Stimulated activated naive CD8-positive, alpha-beta T cell treated with anti-CD3 and anti-CD28 coated beads, Interleukin-15, amount 100 ng/mL, for 72 hours (primary cell): ENCODE data around the gene SERPINB2.

Experiments
- ATAC-seq: fragments of 150-1000 bp; cut with Tn5 transposase; 2 replicates; pipeline ENCODE4 v1.10.0; 2021; ENCODE audit warnings: mild to moderate bottlenecking, moderate library complexity
- DNase-seq, 2 donors: peaks; one replicate each; pipeline ENCODE4 v3.0.0; 2021 to 2022
- H3K27ac Mint-ChIP-seq, 2 donors: one replicate each; pipeline ENCODE4 v1.8.0; 2022; ENCODE audit warnings: mild to moderate bottlenecking in 2 of 2, mixed read lengths in 2 of 2, moderate library complexity in 2 of 2
- H3K27me3 Mint-ChIP-seq: one replicate; pipeline ENCODE4 v1.8.0; 2022; ENCODE audit warnings: mixed read lengths
- H3K4me1 Mint-ChIP-seq: one replicate; pipeline ENCODE4 v1.8.0; 2022; ENCODE audit warnings: mild to moderate bottlenecking, mixed read lengths
- H3K4me3 Mint-ChIP-seq, 2 donors: one replicate each; pipeline ENCODE4 v1.8.0; 2022; ENCODE audit warnings: mild to moderate bottlenecking in 2 of 2, mixed read lengths in 2 of 2, moderate library complexity in 1 of 2
- H3K9me3 Mint-ChIP-seq, 2 donors: one replicate each; pipeline ENCODE4 v1.8.0; 2022; ENCODE audit warnings: mixed read lengths in 2 of 2

The SERPINB2 gene

GRCh38 chr18:63878925-63879324 lies 8.6 kb upstream of the SERPINB2 start:
- Mint-ChIP-seq H3K27me3 (no peaks in the 10 kb centered on the region), H3K4me3 (no peak overlapping the region), H3K4me1 (peaks cover 6% of the 10 kb centered on the region), H3K9me3 (no peaks in the 10 kb centered on the region), H3K27ac (no peak overlapping the region)
- ATAC-seq (no peak), DNase-seq (no peak)

GRCh38 chr18:63879709-63880108 lies 7.8 kb upstream of the SERPINB2 start:
- Mint-ChIP-seq H3K27ac (no peak overlapping the region), H3K4me1 (peaks cover 6% of the 10 kb centered on the region), H3K4me3 (no peak overlapping the region), H3K27me3 (no peaks in the 10 kb centered on the region), H3K9me3 (no peaks in the 10 kb centered on the region)
- ATAC-seq (no peak), DNase-seq (no peak)

GRCh38 chr18:63881851-63882250 lies 5.7 kb upstream of the SERPINB2 start:
- Mint-ChIP-seq H3K9me3 (no peaks in the 10 kb centered on the region), H3K4me3 (no peak overlapping the region), H3K4me1 (peaks cover 6% of the 10 kb centered on the region), H3K27ac (no peak overlapping the region), H3K27me3 (peaks cover 10% of the 10 kb centered on the region)
- DNase-seq (no peak), ATAC-seq (no peak)

GRCh38 chr18:63882333-63883141 lies 5.0 kb upstream of the SERPINB2 start:
- Mint-ChIP-seq H3K9me3 (no peaks in the 10 kb centered on the region), H3K4me1 (peaks cover 6% of the 10 kb centered on the region), H3K27me3 (peaks cover 10% of the 10 kb centered on the region), H3K27ac (no peak overlapping the region), H3K4me3 (no peak overlapping the region)
- ATAC-seq (no peak), DNase-seq (no peak)

GRCh38 chr18:63883617-63884016 lies 3.9 kb upstream of the SERPINB2 start:
- ATAC-seq (no peak), DNase-seq (no peak)
- H3K27ac Mint-ChIP-seq, result no peak overlapping the region
- peaks cover 6% of the 10 kb centered on the region for H3K4me1 Mint-ChIP-seq
- peaks cover 10% of the 10 kb centered on the region for H3K27me3 Mint-ChIP-seq
- no peaks in the 10 kb centered on the region for H3K9me3 Mint-ChIP-seq
- no peak overlapping the region for H3K4me3 Mint-ChIP-seq

DNA sequence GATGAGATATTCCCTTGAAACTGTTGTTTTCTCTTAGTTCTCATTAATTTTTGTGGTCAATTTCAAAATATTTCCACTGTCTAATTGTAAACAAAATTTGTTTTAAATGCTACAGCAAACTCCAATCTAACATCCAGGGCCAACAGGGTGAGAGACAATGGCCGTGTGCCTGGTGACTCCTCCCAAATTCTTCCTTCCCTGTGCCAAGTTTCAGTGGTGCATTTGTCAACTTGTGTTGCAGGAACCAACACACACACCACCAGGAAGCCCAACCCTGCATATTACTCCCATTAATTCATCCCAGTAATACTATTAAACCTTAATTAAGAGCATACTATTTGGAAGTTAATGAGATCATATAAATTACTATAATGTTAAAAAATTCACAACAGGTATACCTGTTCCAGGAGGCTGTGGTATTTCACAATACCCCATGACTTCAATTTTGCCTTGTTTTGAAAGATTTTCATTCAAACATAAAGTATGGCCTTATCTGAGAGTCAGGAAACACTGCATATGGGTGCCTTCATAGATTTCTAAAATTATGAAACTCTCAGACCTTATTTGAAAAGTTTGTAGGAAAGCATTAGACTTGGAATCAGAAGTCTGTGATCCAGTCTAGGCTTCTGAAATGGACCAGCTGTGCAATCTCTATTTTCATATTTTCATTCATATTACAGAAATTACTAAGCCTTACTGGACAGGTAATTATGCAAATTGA lies 1.1 kb downstream of the SERPINB2 start:
- Mint-ChIP-seq H3K4me1 (no peaks in the 10 kb centered on the region), H3K27ac (no peak overlapping the region), H3K9me3 (no peaks in the 10 kb centered on the region), H3K4me3 (no peak overlapping the region), H3K27me3 (peaks cover 17% of the 10 kb centered on the region)
- ATAC-seq (no peak), DNase-seq (no peak)

DNA sequence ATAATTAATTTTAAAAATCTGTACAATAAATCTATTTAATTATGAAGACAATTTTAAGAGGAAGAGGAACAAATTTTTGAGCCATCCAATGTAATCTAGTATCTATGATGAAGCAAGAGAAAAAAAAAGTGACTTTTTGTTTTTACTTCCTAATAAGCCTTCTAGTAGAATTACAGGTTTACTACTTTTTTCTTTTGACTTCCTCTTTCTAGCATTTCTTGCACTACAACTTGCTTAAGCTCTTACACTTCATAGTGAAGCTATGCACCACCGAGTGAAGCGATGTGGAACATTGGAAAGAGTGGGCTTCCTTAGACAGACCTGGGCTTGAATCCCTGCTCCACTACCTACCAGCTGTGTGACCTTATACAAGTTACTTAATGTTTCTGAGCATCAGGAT lies 2.1 kb downstream of the SERPINB2 start:
- Mint-ChIP-seq H3K27me3 (peaks cover 25% of the 10 kb centered on the region), H3K9me3 (no peaks in the 10 kb centered on the region), H3K4me1 (no peaks in the 10 kb centered on the region), H3K4me3 (no peak overlapping the region), H3K27ac (no peak overlapping the region)
- ATAC-seq (no peak), DNase-seq (no peak)

DNA sequence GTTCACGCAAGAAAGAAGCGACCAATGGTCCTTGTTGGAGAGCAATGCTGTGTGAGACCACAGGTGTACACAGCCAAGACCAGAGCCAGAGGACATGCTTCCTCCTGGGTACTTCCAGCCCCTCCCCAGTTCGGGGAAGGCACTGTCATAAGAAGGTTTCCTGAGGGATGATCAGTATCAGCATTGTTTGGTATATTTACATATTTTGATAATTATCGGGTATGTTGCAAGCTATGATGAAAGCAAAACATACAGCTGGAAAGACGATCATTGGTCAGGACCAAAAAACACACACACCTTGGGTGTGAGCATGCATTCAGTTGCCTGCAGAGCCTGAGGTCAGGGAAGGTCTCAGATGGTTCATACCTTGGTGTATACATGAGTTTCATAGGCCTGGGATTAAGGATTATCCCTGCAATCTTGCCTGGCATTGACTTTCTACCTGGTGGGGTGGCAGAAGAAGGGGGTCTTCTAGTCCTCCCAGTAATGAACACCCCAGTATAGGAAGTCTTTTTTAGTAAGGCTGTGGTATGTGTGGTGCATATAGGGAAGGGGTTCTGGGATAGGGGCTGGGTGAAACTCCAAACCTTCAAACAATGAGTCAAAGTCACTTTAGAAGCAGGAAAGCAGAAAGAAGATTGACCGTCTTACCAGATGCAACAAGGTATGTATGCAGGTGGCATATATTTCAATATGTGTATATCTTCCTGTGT lies 2.9 kb downstream of the SERPINB2 start:
- Mint-ChIP-seq H3K9me3 (no peaks in the 10 kb centered on the region), H3K27me3 (peaks cover 26% of the 10 kb centered on the region), H3K4me1 (no peaks in the 10 kb centered on the region), H3K27ac (no peak overlapping the region), H3K4me3 (no peak overlapping the region)
- ATAC-seq, result no peak
- DNase-seq, result no peak

DNA sequence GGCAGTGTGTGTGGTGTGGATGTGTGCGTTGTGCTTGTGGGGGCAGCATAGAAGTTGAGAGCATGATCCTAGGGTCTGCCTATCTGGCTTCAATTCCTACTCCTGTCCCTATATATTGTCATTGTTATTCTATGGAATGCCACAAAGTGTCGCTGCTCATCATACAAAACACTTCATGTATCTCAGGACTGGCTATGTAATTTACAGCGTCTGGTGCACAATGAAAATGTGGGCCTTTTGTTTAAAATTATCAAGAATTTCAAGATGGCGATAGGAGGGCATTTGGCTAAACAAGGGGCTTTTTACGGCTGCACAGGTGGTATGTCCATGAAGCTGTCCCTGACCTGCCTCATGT lies 3.4 kb downstream of the SERPINB2 start:
- H3K4me1 Mint-ChIP-seq, result no peaks in the 10 kb centered on the region
- DNase-seq, result no peak

DNA sequence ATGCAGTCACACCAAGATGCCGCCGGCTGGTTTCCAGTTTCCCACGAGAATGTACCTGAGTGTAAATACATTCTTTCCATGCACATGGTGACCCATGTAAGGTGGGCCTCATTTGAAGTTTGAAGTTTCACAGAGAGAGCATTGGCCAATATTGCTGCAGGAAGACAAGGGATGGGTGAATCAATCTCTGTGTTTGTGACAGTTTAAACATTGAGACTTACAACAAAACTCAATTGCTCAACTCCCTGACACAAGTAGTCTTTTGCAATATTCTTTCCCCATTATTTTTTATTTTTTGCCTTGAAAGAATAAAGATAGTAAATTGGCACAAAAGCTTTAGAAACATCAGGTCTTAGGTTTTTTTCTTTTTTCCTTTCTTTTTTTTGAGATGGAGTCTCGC lies 5.1 kb downstream of the SERPINB2 start:
- no peak for ATAC-seq
- Mint-ChIP-seq H3K9me3 (no peaks in the 10 kb centered on the region), H3K27me3 (peaks cover 20% of the 10 kb centered on the region), H3K4me1 (no peaks in the 10 kb centered on the region), H3K27ac (no peak overlapping the region), H3K4me3 (no peak overlapping the region)
- DNase-seq, result no peak

More for the DNA sequence above, 3.4 kb downstream of the SERPINB2 start:
- Mint-ChIP-seq H3K27me3 (peaks cover 23% of the 10 kb centered on the region), H3K27ac (no peak overlapping the region), H3K4me3 (no peak overlapping the region), H3K9me3 (no peaks in the 10 kb centered on the region)
- ATAC-seq, result peak; percentile 51

- peaks cover 24% of the 10 kb centered on the region for H3K27me3 Mint-ChIP-seq
- no peak for ATAC-seq
- H3K27ac Mint-ChIP-seq, result peak overlapping the region in 1 of 2 donors; percentile 2
- no peak overlapping the region for H3K4me3 Mint-ChIP-seq
- DNase-seq, result no peak
- no peaks in the 10 kb centered on the region for H3K4me1 Mint-ChIP-seq
- H3K9me3 Mint-ChIP-seq, result no peaks in the 10 kb centered on the region
Measured at GRCh38 chr18:63894106-63894772, 6.7 kb downstream of the SERPINB2 start.

- peak overlapping the region in 1 of 2 donors; percentile 40 for H3K27ac Mint-ChIP-seq
- no peak overlapping the region for H3K4me3 Mint-ChIP-seq
- H3K4me1 Mint-ChIP-seq, result no peaks in the 10 kb centered on the region
- ATAC-seq, result no peak
- no peak for DNase-seq
- no peaks in the 10 kb centered on the region for H3K9me3 Mint-ChIP-seq
- peaks cover 24% of the 10 kb centered on the region for H3K27me3 Mint-ChIP-seq
Measured at GRCh38 chr18:63895190-63895589, 7.7 kb downstream of the SERPINB2 start.

GRCh38 chr18:63897072-63897471 lies 9.6 kb downstream of the SERPINB2 start:
- no peak for ATAC-seq
- H3K27me3 Mint-ChIP-seq, result peaks cover 18% of the 10 kb centered on the region
- no peak for DNase-seq
- no peaks in the 10 kb centered on the region for H3K9me3 Mint-ChIP-seq
- H3K27ac Mint-ChIP-seq, result no peak overlapping the region
- no peak overlapping the region for H3K4me3 Mint-ChIP-seq
- H3K4me1 Mint-ChIP-seq, result no peaks in the 10 kb centered on the region

- ATAC-seq, result no peak
- Mint-ChIP-seq H3K4me3 (no peak overlapping the region), H3K9me3 (no peaks in the 10 kb centered on the region), H3K27me3 (peaks cover 24% of the 10 kb centered on the region), H3K27ac (no peak overlapping the region), H3K4me1 (no peaks in the 10 kb centered on the region)
- DNase-seq, result no peak
Measured at GRCh38 chr18:63899206-63899605, 11.7 kb downstream of the SERPINB2 start.

DNA sequence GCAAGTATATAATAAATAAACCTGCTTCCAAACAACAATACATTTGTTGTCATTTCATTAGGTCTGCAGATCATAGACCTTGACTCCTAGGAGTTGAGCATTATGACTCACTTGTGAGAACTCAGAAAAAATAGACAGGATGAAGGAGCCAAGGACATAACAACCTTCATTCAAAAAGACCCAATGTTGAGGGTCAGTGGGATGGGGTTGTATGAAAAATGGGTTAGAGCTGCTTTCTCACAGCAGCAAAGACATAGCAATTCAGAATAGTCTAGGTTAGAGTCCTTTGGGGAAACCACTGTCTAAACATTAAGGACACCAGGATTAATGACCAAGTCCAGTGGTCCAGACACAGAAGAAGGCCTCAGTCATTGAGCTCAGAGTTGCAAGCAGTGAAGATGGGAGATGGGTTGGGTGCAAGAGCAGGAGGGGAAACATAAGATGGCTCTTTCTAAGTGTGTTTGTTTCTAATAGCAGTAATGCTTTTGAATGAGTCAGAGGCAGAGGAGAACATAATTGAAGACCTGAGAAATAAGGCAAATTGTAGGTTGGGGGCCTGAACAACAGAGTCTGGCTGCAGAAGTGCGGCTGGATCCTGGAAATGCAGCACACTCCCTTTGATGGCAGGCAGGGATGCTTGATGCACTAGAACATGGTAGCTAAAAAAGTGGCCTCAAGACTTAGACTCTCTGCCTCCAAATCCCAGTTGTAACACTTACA lies 16.5 kb downstream of the SERPINB2 start:
- DNase-seq (no peak), ATAC-seq (no peak)
- no peaks in the 10 kb centered on the region for H3K4me1 Mint-ChIP-seq
- H3K9me3 Mint-ChIP-seq, result no peaks in the 10 kb centered on the region
- no peak overlapping the region for H3K27ac Mint-ChIP-seq
- H3K27me3 Mint-ChIP-seq, result peaks cover 10% of the 10 kb centered on the region
- no peak overlapping the region for H3K4me3 Mint-ChIP-seq
